Neuronal stem cell (in vitro differentiated cells): ENCODE data around the gene ULK4.

Experiments
- DNase-seq: peaks from one replicate; pipeline ENCODE4 v3.0.0-alpha.2; 2013; ENCODE audit warnings: low spot score
- H2AFZ ChIP-seq: one replicate; pipeline ENCODE4 v1.6.1; 2013; ENCODE audit warnings: mild to moderate bottlenecking, low read length, inconsistent platforms
- H2AK5ac ChIP-seq: 2 replicates; pipeline ENCODE4 v1.6.1; 2013; ENCODE audit warnings: low read depth, mild to moderate bottlenecking, inconsistent platforms, low read length, moderate library complexity, mixed read lengths
- H2BK120ac ChIP-seq: 2 replicates; pipeline ENCODE4 v1.6.1; 2013; ENCODE audit warnings: low read depth, mild to moderate bottlenecking, inconsistent platforms, low read length, moderate library complexity, mixed read lengths
- H2BK12ac ChIP-seq: one replicate; pipeline ENCODE4 v1.6.1; 2013; ENCODE audit warnings: low read length, inconsistent platforms
- H2BK15ac ChIP-seq: 2 replicates; pipeline ENCODE4 v1.6.1; 2013; ENCODE audit warnings: mild to moderate bottlenecking, low read length, inconsistent platforms, mixed read lengths
- H2BK5ac ChIP-seq: one replicate; pipeline ENCODE4 v1.6.1; 2013; ENCODE audit warnings: inconsistent platforms, mild to moderate bottlenecking, low read length, moderate library complexity
- H3K14ac ChIP-seq: one replicate; pipeline ENCODE4 v1.6.1; 2013; ENCODE audit warnings: low read length, inconsistent platforms
- H3K18ac ChIP-seq: 2 replicates; pipeline ENCODE4 v1.6.1; 2013; ENCODE audit warnings: low read length, inconsistent platforms
- H3K23ac ChIP-seq: 2 replicates; pipeline ENCODE4 v1.6.1; 2013; ENCODE audit warnings: low read depth, mild to moderate bottlenecking, mixed read lengths, low read length, inconsistent platforms; ENCODE audit not compliant: poor library complexity
- H3K27ac ChIP-seq: replicated peaks from 3 replicates; pipeline ENCODE4 v1.5.1; 2013; ENCODE audit warnings: low read length, inconsistent platforms
- H3K27me3 ChIP-seq, 3 experiments: 2 replicates each; pipeline ENCODE4 v1.6.1; 2013; ENCODE audit warnings: low read length in 3 of 3, mild to moderate bottlenecking in 2 of 3, inconsistent platforms in 1 of 3, low read depth in 1 of 3, mixed read lengths in 1 of 3, moderate library complexity in 1 of 3; ENCODE audit not compliant: control insufficient read depth in 3 of 3, insufficient read depth in 3 of 3
- H3K36me3 ChIP-seq, 2 donors: replicated peaks in 1 of 2; 2 replicates each; pipeline ENCODE4 v1.6.1; 2013; ENCODE audit warnings: low read length in 2 of 2; ENCODE audit not compliant: control insufficient read depth in 2 of 2, insufficient read depth in 2 of 2
- H3K4ac ChIP-seq: 2 replicates; pipeline ENCODE4 v1.6.1; 2013; ENCODE audit warnings: inconsistent platforms, mild to moderate bottlenecking, low read length, moderate library complexity
- H3K4me1 ChIP-seq, 2 donors: 1 replicate in 1 of 2; 2 replicates in 1 of 2; pipeline ENCODE4 v1.6.1; 2013; ENCODE audit warnings: low read length in 2 of 2, low read depth in 1 of 2; ENCODE audit not compliant: control insufficient read depth in 2 of 2, insufficient read depth in 1 of 2
- H3K4me2 ChIP-seq: one replicate; pipeline ENCODE4 v1.6.1; 2013; ENCODE audit warnings: mild to moderate bottlenecking, low read length, inconsistent platforms; ENCODE audit not compliant: insufficient read depth, poor library complexity, severe bottlenecking
- H3K4me3 ChIP-seq, 2 donors: 2 replicates each; pipeline ENCODE4 v1.5.1; 2013; ENCODE audit warnings: low read length in 2 of 2, mild to moderate bottlenecking in 2 of 2, inconsistent platforms in 1 of 2, moderate library complexity in 1 of 2
- H3K79me1 ChIP-seq: one replicate; pipeline ENCODE4 v1.6.1; 2013; ENCODE audit warnings: low read depth, mild to moderate bottlenecking, inconsistent platforms, low read length, moderate library complexity
- H3K9ac ChIP-seq: one replicate; pipeline ENCODE4 v1.6.1; 2013; ENCODE audit warnings: mild to moderate bottlenecking, low read depth, low read length, inconsistent platforms; ENCODE audit not compliant: poor library complexity
- H3K9me3 ChIP-seq, 2 donors: replicated peaks in 1 of 2; 2 replicates each; pipeline versions ENCODE3 to v1.6.1; 2013; ENCODE audit warnings: low read length in 2 of 2, mild to moderate bottlenecking in 2 of 2, inconsistent platforms in 1 of 2, low read depth in 1 of 2, mixed read lengths in 1 of 2, moderate library complexity in 1 of 2; ENCODE audit not compliant: control insufficient read depth in 2 of 2, insufficient read depth in 1 of 2
- H4K8ac ChIP-seq: one replicate; pipeline ENCODE4 v1.6.1; 2013; ENCODE audit warnings: low read depth, mild to moderate bottlenecking, inconsistent platforms, low read length, moderate library complexity
- H4K91ac ChIP-seq: one replicate; pipeline ENCODE4 v1.6.1; 2013; ENCODE audit warnings: low read length, low read depth, mild to moderate bottlenecking, inconsistent platforms; ENCODE audit not compliant: poor library complexity
- WGBS, 2 donors: extraction: QIAGEN DNeasy Blood & Tissue Kit; methylation state at CpG; one replicate each; pipeline ENCODE4 v1.1.7; 2013; ENCODE audit warnings: missing lambda C conversion rate in 2 of 2, mixed read lengths in 1 of 2; ENCODE audit not compliant: insufficient read length in 2 of 2, insufficient replicate concordance in 1 of 2; ENCODE audit errors: extremely low coverage in 2 of 2; 5-methylcytosine and 5-hydroxymethylcytosine counted together

ULK4 gene

DNA sequence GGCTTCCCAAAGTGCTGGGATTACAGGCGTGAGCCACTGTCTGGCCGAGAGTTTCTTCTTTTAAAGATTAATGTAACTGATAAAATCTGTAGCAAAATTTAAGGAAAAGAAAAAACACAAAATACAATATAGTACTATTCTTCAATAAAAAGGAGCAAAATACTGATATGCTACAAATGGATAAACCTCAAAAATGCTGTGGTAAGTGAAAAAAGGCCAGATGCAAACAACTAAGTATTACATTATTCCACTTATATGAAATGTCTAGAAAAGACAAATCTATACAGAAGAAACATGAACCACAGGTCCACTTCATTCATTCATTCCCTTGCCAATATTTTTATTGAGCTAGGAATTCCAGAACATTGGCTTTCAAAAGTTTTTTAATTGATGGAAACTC lies 463.1 kb downstream of the ULK4 start:
- Histone ChIP-seq H3K4me3 (no peak overlapping the region), H3K27me3 (no peaks in the 10 kb centered on the region), H3K14ac (no peak overlapping the region), H3K18ac (no peak overlapping the region), H2AFZ (no peak overlapping the region), H3K4ac (no peak overlapping the region), H3K27ac (no peak overlapping the region), H3K4me1 (no peaks in the 10 kb centered on the region), H2BK120ac (no peak overlapping the region), H2BK5ac (no peak overlapping the region), H3K23ac (no peak overlapping the region), H2BK15ac (no peak overlapping the region), H3K36me3 (no peaks in the 10 kb centered on the region), H3K9ac (no peak overlapping the region), H3K79me1 (no peaks in the 10 kb centered on the region), H4K91ac (no peak overlapping the region), H3K9me3 (no peaks in the 10 kb centered on the region), H3K4me2 (no peak overlapping the region), H2AK5ac (no peak overlapping the region), H4K8ac (no peak overlapping the region), H2BK12ac (no peak overlapping the region)
- WGBS, 2 donors, result no CpG with 5 or more reads among the region's 2 CpGs
- no peak for DNase-seq

DNA sequence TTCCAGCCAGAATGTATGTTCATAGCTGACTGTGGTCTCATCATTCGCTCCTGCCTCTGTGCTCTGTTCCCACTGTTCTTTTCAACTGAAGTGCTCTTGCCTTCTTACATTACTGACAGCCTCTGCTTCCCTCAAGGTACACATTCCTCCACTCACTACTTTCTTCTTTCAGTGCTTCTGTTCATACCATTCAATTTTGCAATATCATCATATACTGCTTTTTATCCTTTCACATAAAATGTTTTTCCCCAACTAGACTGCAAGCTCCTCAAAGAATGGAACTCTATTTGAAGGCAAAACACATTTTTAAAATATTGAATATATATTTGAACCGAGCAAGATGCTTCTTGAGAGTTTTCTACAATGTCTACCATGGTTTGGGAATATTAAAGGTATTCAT lies 471.5 kb downstream of the ULK4 start:
- Histone ChIP-seq H2AK5ac (no peak overlapping the region), H3K9ac (no peak overlapping the region), H3K36me3 (no peaks in the 10 kb centered on the region), H2BK120ac (no peak overlapping the region), H3K4me2 (no peak overlapping the region), H4K91ac (no peak overlapping the region), H4K8ac (no peak overlapping the region), H2BK15ac (no peak overlapping the region), H3K79me1 (no peaks in the 10 kb centered on the region), H3K23ac (no peak overlapping the region), H3K14ac (no peak overlapping the region), H3K9me3 (no peaks in the 10 kb centered on the region), H3K4ac (no peak overlapping the region), H3K4me3 (no peak overlapping the region), H3K18ac (no peak overlapping the region), H3K27ac (no peak overlapping the region), H3K27me3 (no peaks in the 10 kb centered on the region), H2AFZ (no peak overlapping the region), H2BK12ac (no peak overlapping the region), H3K4me1 (peaks cover 0 to 2% of the 10 kb centered on the region in 2 donors), H2BK5ac (no peak overlapping the region)
- DNase-seq, result no peak
- no CpG with 5 or more reads among the region's 2 CpGs for WGBS, 2 donors

- H3K9me3 ChIP-seq, result no peaks in the 10 kb centered on the region
- H3K4me2 ChIP-seq, result no peak overlapping the region
- no peak overlapping the region for H3K14ac ChIP-seq
- H3K18ac ChIP-seq, result no peak overlapping the region
- no peak overlapping the region for H2AK5ac ChIP-seq
- no peaks in the 10 kb centered on the region for H3K36me3 ChIP-seq
- no peak for DNase-seq
- no peak overlapping the region for H2BK120ac ChIP-seq
- H4K8ac ChIP-seq, result no peak overlapping the region
- H3K9ac ChIP-seq, result no peak overlapping the region
- H3K4me3 ChIP-seq, result no peak overlapping the region
- H3K4me1 ChIP-seq, result peaks cover 0 to 2% of the 10 kb centered on the region in 2 donors
- no CpG with 5 or more reads among the region's 1 CpG for WGBS, 2 donors
- no peak overlapping the region for H2BK5ac ChIP-seq
- no peaks in the 10 kb centered on the region for H3K27me3 ChIP-seq
- no peak overlapping the region for H3K4ac ChIP-seq
- H2AFZ ChIP-seq, result no peak overlapping the region
- no peak overlapping the region for H3K27ac ChIP-seq
- no peak overlapping the region for H3K23ac ChIP-seq
- H2BK12ac ChIP-seq, result no peak overlapping the region
- no peaks in the 10 kb centered on the region for H3K79me1 ChIP-seq
- no peak overlapping the region for H2BK15ac ChIP-seq
- no peak overlapping the region for H4K91ac ChIP-seq
Observed at GRCh38 chr3:41489231-41489630, 472.7 kb downstream of the ULK4 start.

DNA sequence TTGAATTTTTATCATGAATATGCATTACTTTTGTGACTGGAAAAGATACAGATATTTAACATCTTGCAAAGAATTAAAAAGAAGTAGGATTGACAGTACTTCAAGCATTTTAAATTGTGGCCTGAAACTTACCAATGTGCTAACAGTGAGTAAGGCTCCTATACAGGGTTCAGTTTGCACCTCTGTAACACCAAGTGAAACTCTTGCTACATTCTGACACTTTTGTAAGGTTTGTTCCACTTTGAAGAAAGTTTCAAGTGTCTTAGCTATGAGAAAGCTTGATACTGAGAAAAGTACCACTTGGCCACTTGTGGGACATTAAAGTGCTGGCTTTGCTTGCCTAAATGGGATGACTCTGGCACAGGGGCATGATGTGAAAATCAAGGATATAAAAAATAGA lies 473.4 kb downstream of the ULK4 start:
- Histone ChIP-seq H3K4me3 (no peak overlapping the region), H3K4ac (no peak overlapping the region), H4K91ac (no peak overlapping the region), H3K27me3 (no peaks in the 10 kb centered on the region), H3K23ac (no peak overlapping the region), H3K4me1 (peaks cover 0 to 2% of the 10 kb centered on the region in 2 donors), H3K36me3 (no peaks in the 10 kb centered on the region), H3K14ac (no peak overlapping the region), H3K79me1 (no peaks in the 10 kb centered on the region), H3K18ac (no peak overlapping the region), H4K8ac (no peak overlapping the region), H2BK15ac (no peak overlapping the region), H3K9me3 (peaks cover 0 to 2% of the 10 kb centered on the region in 2 donors), H2AK5ac (no peak overlapping the region), H3K27ac (no peak overlapping the region), H2BK12ac (no peak overlapping the region), H2AFZ (no peak overlapping the region), H2BK5ac (no peak overlapping the region), H3K9ac (no peak overlapping the region), H3K4me2 (no peak overlapping the region), H2BK120ac (no peak overlapping the region)
- DNase-seq, result no peak
